Measurements from ENCODE around the gene ZFP30. TPM values are rescaled to one million over a fixed set of nuclear protein-coding genes. Genes with fewer than 3 reads are reported as not detected.

ZFP30 gene
- total and polyA plus RNA-seq, 4 donors, result 2.0 to 20.7 (median 6.7) TPM

Small RNA genes lying within 50 kb of the gene (small RNA-seq; reads per million reads assigned to genes)
- not detected for gene SELENOKP1 (ENCODE audit: low replicate concordance)

Other genes starting within 250 kb of the ZFP30 start
- 10 to 100 TPM in 1 of 2 donors, 1 to 10 TPM in 1; 3.3 to 10.1 TPM for gene ZNF569, start 188.0 kb downstream of the ZFP30 start, total RNA-seq
- gene ZNF569, start 188.0 kb downstream of the ZFP30 start, polyA plus RNA-seq, result 1 to 10 TPM; 1.2 to 1.9 TPM
- 1 to 10 TPM; 5.1 to 8.8 TPM for gene ZNF570, start 186.1 kb downstream of the ZFP30 start, total RNA-seq
- 1 to 10 TPM; 1.1 to 1.6 TPM for gene ZNF570, start 186.1 kb downstream of the ZFP30 start, polyA plus RNA-seq
- gene ZNF793, start 148.5 kb downstream of the ZFP30 start, total RNA-seq, result 10 to 100 TPM in 1 of 2 donors, 1 to 10 TPM in 1; 5.3 to 15.8 TPM
- 1 to 10 TPM; 1.1 to 1.3 TPM for gene ZNF793, start 148.5 kb downstream of the ZFP30 start, polyA plus RNA-seq
- gene ZNF571, start 60.7 kb downstream of the ZFP30 start, total RNA-seq, result 10 to 100 TPM in 1 of 2 donors, 1 to 10 TPM in 1; 3.1 to 12.6 TPM
- 1 to 10 TPM; 1.3 to 3.3 TPM for gene ZNF571, start 60.7 kb downstream of the ZFP30 start, polyA plus RNA-seq
- 1 to 10 TPM; 2.3 to 5.7 TPM for gene ZNF540, start 60.6 kb downstream of the ZFP30 start, total RNA-seq
- 1 to 10 TPM; 1.2 to 3.6 TPM for gene ZNF540, start 60.6 kb downstream of the ZFP30 start, polyA plus RNA-seq
- gene ZNF607, start 64.3 kb upstream of the ZFP30 start, total RNA-seq, result 10 to 100 TPM in 1 of 2 donors, 1 to 10 TPM in 1; 5.4 to 13.7 TPM
- 1 to 10 TPM; 1.4 to 1.5 TPM for gene ZNF607, start 64.3 kb upstream of the ZFP30 start, polyA plus RNA-seq
- 10 to 100 TPM in 1 of 2 donors, 1 to 10 TPM in 1; 9.1 to 25.0 TPM for gene ZNF573, start 124.1 kb upstream of the ZFP30 start, total RNA-seq
- gene ZNF573, start 124.1 kb upstream of the ZFP30 start, polyA plus RNA-seq, result 1 to 10 TPM; 1.1 to 1.4 TPM

Measured in lung (tissue), 5 donors.